Measurements from ENCODE around the gene ATXN7L1. TPM values are rescaled to one million over a fixed set of nuclear protein-coding genes. Genes with fewer than 3 reads are reported as not detected.

ATXN7L1 gene
- total RNA-seq, 1 experiment from 2014 or later, result 0.44 TPM

DNA sequence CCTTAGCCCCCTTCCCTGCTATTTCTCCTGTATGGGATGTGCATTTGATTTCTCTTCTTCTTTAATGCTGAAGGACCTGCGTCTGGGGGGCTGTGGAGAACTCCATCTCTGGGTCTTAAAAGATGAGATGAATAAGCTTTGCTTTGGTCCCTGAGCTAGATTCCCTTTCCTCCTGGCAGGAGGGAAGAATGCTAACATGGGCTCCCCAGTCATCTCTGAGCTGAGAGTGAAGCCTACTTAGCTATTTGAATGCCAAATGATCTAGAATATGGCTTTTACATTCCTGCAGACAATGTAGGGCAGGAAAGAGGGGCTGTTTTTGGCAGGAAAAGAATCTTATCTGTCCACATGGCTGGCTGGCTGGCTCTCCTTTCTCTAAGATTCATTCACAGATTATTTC lies 232.5 kb downstream of the ATXN7L1 start:
- in situ Hi-C loops (cut with HindIII; ENCODE audit: low sequenced_read_pairs), result no loop called here
- DNase-seq (ENCODE audit: low spot score), result peak; percentile 51

- in situ Hi-C loops (cut with HindIII; ENCODE audit: low sequenced_read_pairs), result no loop called here
- peak; percentile 68 for DNase-seq (ENCODE audit: low spot score)
Measured at GRCh38 chr7:105643384-105643783, 233.0 kb downstream of the ATXN7L1 start.

DNA sequence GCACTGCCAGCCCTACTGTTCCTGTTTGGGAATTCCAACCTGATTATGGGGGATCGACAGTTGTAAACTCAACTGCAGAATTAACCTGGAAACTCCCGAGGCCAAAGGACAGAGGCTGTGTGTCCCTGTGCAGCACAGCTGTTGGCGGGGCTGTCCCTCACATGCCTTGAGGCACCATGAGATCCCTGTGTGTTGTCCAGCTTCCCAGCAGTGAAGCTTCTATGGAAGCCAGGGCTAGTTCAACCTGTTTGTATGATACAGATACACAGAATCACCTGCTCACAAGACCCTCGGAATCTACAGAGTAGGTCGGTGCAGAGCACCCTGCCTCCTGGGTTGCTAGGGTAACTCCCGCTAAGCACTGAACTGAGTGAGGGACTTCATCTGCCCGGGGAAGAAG lies 234.1 kb downstream of the ATXN7L1 start:
- DNase-seq (ENCODE audit: low spot score), result no peak
- in situ Hi-C loops (cut with HindIII; ENCODE audit: low sequenced_read_pairs), result no loop called here

- in situ Hi-C loops (cut with HindIII; ENCODE audit: low sequenced_read_pairs), result no loop called here
- DNase-seq (ENCODE audit: low spot score), result peak; percentile 89
Measured at GRCh38 chr7:105640956-105641810, 235.2 kb downstream of the ATXN7L1 start.

- no peak for DNase-seq (ENCODE audit: low spot score)
- in situ Hi-C loops (cut with HindIII; ENCODE audit: low sequenced_read_pairs), result no loop called here
Measured at GRCh38 chr7:105639667-105640493, 236.5 kb downstream of the ATXN7L1 start.

DNA sequence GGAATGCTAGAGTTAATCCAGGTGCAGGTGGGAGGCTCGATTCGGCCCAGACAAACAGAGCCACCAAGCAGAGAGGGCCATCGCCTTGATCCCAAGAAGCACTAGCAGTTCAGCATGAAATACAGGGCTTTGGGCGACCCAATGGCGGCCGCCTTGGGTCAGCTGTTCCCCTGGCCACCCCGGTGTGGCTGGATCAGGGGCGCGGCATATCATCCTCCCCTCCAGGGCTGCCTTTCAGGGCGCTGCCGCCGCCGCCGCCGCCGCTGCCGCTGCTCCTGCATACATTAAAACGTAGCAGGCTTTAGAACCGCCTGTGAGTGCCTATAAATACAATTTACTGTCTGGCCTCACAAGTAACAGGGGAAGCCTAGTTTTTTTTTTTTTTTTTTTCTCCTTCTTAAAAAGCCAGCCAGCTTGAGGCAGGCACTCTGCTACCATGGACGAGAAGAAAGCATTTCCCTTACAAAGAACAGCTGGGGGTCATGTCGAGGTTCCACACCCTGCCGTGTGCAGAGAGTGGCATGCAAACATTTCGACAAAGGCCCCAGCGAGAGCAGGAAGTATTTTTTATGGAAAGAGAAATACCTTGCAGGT lies 237.4 kb downstream of the ATXN7L1 start:
- DNase-seq (ENCODE audit: low spot score), result peak; percentile 31
- in situ Hi-C loops (cut with HindIII; ENCODE audit: low sequenced_read_pairs), result no loop called here

- in situ Hi-C loops (cut with HindIII; ENCODE audit: low sequenced_read_pairs), result no loop called here
- DNase-seq (ENCODE audit: low spot score), result no peak
Measured at GRCh38 chr7:105638334-105638733, 238.1 kb downstream of the ATXN7L1 start.

DNA sequence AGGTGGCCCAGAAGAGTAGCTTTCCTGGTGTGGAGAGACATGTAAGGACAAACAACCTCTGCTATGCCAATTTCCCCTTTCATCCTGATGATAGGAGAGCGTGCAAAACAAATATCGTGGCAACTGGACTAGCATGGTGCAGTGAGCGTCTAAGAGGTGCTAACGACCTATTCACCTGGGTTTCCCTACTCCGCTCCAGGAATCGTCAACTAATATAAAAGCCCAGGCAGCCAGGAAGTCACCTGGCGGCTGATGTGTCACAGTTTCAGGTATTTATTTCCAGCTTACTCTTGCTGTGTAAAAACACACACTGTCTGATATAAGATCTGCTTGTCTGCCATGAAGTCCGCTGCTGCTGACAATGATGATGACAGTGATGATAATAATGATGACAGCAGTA lies 238.6 kb downstream of the ATXN7L1 start:
- no peak for DNase-seq (ENCODE audit: low spot score)
- in situ Hi-C loops (cut with HindIII; ENCODE audit: low sequenced_read_pairs), result no loop called here

GRCh38 chr7:105636982-105637381 lies 239.4 kb downstream of the ATXN7L1 start:
- no peak for DNase-seq (ENCODE audit: low spot score)
- in situ Hi-C loops (cut with HindIII; ENCODE audit: low sequenced_read_pairs), result no loop called here

DNA sequence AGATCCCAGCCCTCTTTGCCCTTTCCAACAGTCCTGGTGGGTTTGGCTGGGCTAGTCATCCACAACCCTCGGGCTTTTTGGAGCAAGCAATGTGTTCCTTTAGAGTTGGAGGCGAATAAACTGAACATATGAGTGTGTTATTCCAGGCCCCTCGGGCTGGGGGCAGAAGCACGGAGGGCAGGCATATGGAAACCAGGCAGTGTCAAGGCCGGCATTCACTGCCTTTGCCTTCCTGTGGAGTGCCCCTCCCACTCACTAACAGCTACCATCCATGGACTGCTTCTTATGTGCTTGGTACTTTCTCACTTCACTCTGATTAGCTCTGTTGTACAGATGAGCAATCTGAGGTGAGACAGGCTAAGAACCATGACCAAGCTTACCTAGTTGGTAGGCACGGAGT lies 241.2 kb downstream of the ATXN7L1 start:
- in situ Hi-C loops (cut with HindIII; ENCODE audit: low sequenced_read_pairs), result no loop called here
- DNase-seq (ENCODE audit: low spot score), result no peak

DNA sequence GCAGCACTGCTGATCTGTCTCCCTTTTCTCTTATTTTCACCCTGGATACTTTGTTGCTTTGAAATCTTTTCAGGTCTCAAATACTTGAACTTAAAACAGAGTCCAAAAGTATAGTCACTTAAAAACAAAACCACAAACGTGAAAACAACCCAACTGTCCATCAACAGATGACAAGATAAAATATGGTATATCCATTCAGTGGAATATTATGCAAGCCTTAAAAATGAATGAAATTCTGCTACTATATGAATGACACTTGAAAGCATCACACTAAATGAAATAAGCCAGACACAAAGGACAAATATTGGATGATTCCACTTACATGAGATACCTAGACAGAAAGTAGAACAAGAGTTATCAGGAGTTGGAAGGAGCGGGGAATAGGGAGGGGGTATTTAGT lies 250.4 kb downstream of the ATXN7L1 start:
- no peak for DNase-seq (ENCODE audit: low spot score)
- in situ Hi-C loops (cut with HindIII; ENCODE audit: low sequenced_read_pairs), result no loop called here

DNA sequence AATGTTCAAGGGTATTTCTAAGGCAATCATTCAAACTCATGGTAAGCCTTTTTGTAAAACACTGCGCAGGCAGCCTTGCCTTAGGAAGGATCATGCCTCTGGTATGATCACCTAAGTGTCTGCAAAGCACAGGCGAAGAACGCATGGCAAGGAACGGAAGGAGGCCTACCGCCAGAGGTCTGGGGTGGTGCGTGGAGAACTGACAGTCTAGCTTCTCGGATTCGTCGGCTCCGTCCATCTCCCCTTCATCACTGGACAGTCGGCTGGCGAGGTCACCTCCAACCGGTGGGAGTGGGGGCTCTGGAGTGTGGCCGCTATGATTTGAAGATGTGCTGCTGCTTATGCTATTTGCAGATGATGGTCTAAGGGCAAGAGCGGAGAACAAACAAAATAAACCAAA lies 252.5 kb downstream of the ATXN7L1 start:
- in situ Hi-C loops (cut with HindIII; ENCODE audit: low sequenced_read_pairs), result no loop called here

DNA sequence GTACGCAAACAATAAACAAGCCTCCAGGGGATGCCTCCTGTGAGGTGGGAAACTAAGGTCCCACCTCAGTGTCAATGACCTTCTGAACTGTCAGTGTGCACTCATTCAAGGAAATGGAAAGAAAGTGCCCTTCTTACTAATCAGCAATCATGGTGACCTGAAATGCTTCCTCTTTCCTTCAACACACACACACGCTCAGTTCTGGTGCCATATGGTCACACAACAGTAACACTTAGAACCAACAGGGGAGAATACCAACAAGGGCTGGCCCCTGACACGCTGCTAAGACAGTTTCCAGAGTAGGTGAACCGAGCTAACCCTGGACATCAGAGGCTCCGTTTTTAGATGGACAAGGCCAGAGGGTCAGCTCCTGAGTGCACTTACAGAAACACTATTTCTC lies 253.0 kb downstream of the ATXN7L1 start:
- in situ Hi-C loops (cut with HindIII; ENCODE audit: low sequenced_read_pairs), result no loop called here
- peak; percentile 63 for DNase-seq (ENCODE audit: low spot score)

More for the DNA sequence above, 252.5 kb downstream of the ATXN7L1 start:
- no peak for DNase-seq (ENCODE audit: low spot score)

GRCh38 chr7:105622106-105622731 lies 254.2 kb downstream of the ATXN7L1 start:
- in situ Hi-C loops (cut with HindIII; ENCODE audit: low sequenced_read_pairs), result no loop called here
- DNase-seq (ENCODE audit: low spot score), result no peak

DNA sequence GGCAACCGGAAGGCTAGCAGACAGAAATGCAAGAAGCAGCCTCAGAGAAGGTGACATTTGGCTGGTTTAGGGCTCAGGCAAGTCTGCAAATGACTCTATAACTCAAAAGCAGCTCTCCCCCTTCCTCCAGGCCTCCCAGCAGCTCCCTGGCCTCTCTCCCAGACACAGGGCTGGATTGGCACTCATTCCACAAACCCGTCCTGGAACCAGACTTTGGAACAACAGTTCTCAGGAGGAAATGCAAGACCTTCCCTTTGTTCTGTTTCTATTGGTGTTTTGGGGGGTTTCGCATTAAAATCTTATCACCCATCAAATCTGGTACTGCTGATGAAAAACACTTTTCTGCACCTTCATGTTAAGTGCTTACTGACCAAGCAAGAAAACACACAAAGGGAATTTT lies 254.8 kb downstream of the ATXN7L1 start:
- in situ Hi-C loops (cut with HindIII; ENCODE audit: low sequenced_read_pairs), result no loop called here

GRCh38 chr7:105621176-105621575 lies 255.2 kb downstream of the ATXN7L1 start:
- peak; percentile 8 for DNase-seq (ENCODE audit: low spot score)
- in situ Hi-C loops (cut with HindIII; ENCODE audit: low sequenced_read_pairs), result no loop called here

More for the DNA sequence above, 254.8 kb downstream of the ATXN7L1 start:
- DNase-seq (ENCODE audit: low spot score), result peak; percentile 95

- in situ Hi-C loops (cut with HindIII; ENCODE audit: low sequenced_read_pairs), result no loop called here
- DNase-seq (ENCODE audit: low spot score), result no peak
Measured at GRCh38 chr7:105619590-105619989, 256.8 kb downstream of the ATXN7L1 start.

GRCh38 chr7:105618016-105618296 lies 258.4 kb downstream of the ATXN7L1 start:
- in situ Hi-C loops (cut with HindIII; ENCODE audit: low sequenced_read_pairs), result no loop called here
- no peak for DNase-seq (ENCODE audit: low spot score)

DNA sequence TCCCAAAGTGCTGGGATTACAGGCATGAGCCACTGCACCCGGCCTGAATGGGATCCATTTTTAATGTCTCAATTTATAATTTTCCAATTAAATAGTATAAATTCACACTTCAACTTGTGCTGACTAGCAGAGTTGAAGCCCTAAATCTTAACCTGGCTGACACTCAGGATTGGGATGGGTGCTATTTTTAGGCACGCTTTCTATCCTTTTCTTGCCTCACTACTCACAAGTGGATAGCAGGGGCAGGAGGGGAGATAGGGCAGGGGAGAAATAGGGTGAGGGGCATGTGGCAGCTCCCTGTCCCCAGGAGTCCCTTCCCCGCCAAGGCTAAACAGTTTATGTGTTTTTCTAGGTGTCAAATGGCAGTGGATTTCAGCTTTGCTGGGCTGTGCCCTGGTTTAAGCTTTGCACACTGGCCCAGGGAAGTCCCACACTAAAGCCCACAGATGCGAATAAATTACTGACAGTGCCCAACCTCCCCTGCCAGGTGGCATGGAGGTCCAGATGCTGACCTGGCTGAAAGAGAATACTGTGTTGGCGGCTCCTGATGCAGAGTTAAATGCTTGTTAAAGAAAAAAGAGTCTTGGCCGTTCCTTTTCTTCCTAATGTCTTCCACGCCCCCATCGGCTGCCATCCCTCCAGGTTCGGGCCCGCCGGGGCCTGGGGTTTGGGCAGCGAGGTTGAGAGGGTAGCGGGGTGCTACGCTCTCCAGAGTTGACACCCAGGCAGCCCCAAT lies 259.0 kb downstream of the ATXN7L1 start:
- no peak for DNase-seq (ENCODE audit: low spot score)
- in situ Hi-C loops (cut with HindIII; ENCODE audit: low sequenced_read_pairs), result no loop called here

Measured in G401 (cell line).